Left lung (tissue), 10 donors: ENCODE results near the gene MGAT4D. TPM values are rescaled to one million over a fixed set of nuclear protein-coding genes. Genes with fewer than 3 reads are reported as not detected.
A peak's percentile ranks its signal among the peaks of the same experiment; 100 is the strongest.

Experiments
- ATAC-seq: fragments of 200-7000 bp; cut with Tn5 transposase; one replicate; pipeline ENCODE4 v1.9.1; 2020; ENCODE audit warnings: moderate library complexity
- DNase-seq, 4 donors: peaks; one replicate each; pipeline ENCODE4 v3.0.0-alpha.2; 2013 to 2020
- H3K27ac ChIP-seq, 2 donors: fragments of 200-600 bp; sonication (generic) in 1 of 2; one replicate each; pipeline versions ENCODE4 v1.5.0 to v1.8.0; 2020 to 2021
- H3K27me3 ChIP-seq, 2 donors: fragments of 200-600 bp; sonication (generic) in 1 of 2; one replicate each; pipeline versions ENCODE4 v1.5.0 to v1.8.0; 2020 to 2021
- H3K36me3 ChIP-seq, 2 donors: fragments of 200-600 bp; sonication (generic) in 1 of 2; one replicate each; pipeline versions ENCODE4 v1.5.0 to v1.8.0; 2020 to 2021
- H3K4me1 ChIP-seq, 2 donors: fragments of 200-600 bp; one replicate each; pipeline ENCODE4 v1.8.0; 2021
- H3K4me3 ChIP-seq, 2 donors: fragments of 200-600 bp; sonication (generic) in 1 of 2; one replicate each; pipeline versions ENCODE4 v1.5.0 to v1.8.0; 2020 to 2021; ENCODE audit warnings: mild to moderate bottlenecking in 1 of 2
- H3K9me3 ChIP-seq, 2 donors: fragments of 200-600 bp; sonication (generic) in 1 of 2; one replicate each; pipeline versions ENCODE4 v1.5.0 to v1.8.0; 2020 to 2021
- intact Hi-C, 2 donors: fragments of 100-400 bp; cut with DNase I; formaldehyde crosslinking; loops; one replicate each; pipeline versions ENCODE4 v1.11.2 to v1.14.2; 2022
- polyA plus RNA-seq, 6 donors: library from polyadenylated mRNA; unstranded; fragments of 120-200 nt; gene quantifications; one replicate each; pipeline ENCODE4 v1.2.1, GENCODE V29; 2013; ENCODE audit not compliant: insufficient read length in 6 of 6
- total RNA-seq, 2 donors: library from RNA; stranded (reverse); fragmentation: NEBNext Ultra II Directional; extraction: Animal tissue kit (Norgen Biotek cat#: 25700); gene quantifications; one replicate each; pipeline ENCODE4 v1.2.1, GENCODE V29; 2021
- TF ChIP-seq, protein P1 (sequence below), 2 donors: fragments of 200-600 bp; sonication (generic) in 1 of 2; IDR thresholded peaks; one replicate each; pipeline versions ENCODE4 v1.5.0 to v1.8.0; 2021; ENCODE audit warnings: antibody characterized with exemption in 2 of 2
- donor health status: DM: no; HTN: yes; CAD: no.
- donor health status: DM: no; HTN: no; CAD: no.

Gene MGAT4D
- total and polyA plus RNA-seq, 8 donors: not detected

DNA sequence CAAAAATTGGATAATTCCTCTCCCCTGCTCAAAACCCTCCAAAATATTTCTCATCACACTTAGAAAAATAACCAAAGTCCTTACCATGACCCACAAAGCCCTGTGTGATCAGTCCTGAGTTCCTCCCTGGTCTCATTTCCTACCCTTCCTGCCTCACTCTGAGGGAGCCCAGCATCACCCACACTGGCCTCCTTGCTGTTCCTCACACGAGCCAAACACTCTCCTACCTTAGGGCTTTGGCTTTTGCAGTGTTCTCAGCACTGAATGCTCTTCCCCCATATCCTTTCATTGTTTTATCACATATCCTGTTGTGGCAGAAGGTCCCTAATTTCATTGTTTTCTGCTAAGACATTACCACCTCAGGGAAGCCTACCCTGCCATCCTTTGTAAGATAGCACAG is 12.2 kb downstream of the MGAT4D start:
- Histone ChIP-seq H3K4me1 (no peaks in the 10 kb centered on the region), H3K36me3 (no peaks in the 10 kb centered on the region), H3K4me3 (no peak overlapping the region), H3K27me3 (no peaks in the 10 kb centered on the region), H3K9me3 (peaks cover 0 to 10% of the 10 kb centered on the region in 2 donors), H3K27ac (no peak overlapping the region)
- TF ChIP-seq, protein P1, sequence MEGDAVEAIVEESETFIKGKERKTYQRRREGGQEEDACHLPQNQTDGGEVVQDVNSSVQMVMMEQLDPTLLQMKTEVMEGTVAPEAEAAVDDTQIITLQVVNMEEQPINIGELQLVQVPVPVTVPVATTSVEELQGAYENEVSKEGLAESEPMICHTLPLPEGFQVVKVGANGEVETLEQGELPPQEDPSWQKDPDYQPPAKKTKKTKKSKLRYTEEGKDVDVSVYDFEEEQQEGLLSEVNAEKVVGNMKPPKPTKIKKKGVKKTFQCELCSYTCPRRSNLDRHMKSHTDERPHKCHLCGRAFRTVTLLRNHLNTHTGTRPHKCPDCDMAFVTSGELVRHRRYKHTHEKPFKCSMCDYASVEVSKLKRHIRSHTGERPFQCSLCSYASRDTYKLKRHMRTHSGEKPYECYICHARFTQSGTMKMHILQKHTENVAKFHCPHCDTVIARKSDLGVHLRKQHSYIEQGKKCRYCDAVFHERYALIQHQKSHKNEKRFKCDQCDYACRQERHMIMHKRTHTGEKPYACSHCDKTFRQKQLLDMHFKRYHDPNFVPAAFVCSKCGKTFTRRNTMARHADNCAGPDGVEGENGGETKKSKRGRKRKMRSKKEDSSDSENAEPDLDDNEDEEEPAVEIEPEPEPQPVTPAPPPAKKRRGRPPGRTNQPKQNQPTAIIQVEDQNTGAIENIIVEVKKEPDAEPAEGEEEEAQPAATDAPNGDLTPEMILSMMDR (IDR thresholded peaks at IDR 0.05): no peak
- no peak for ATAC-seq
- no peak for DNase-seq
- intact Hi-C loops: no loop called here

DNA sequence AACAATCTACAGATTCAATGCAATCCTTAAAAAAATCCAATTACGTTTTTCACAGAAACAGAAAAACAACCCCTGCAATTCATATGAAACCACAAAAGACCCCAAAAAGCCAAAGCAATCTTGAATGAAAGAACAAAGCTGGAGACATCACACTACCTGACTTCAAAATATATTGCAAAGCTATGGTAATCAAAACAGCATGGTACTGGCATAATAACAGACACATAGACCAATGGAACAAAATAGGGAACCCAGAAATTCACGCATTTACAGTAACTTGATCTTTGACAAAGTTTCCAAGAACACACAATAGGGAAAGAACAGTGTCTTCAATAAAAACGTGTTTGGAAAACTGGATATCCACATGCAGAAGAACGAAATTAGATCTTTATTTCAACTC is 14.6 kb downstream of the MGAT4D start:
- Histone ChIP-seq H3K9me3 (peaks cover 0 to 10% of the 10 kb centered on the region in 2 donors), H3K27ac (no peak overlapping the region), H3K4me3 (no peak overlapping the region), H3K27me3 (no peaks in the 10 kb centered on the region), H3K36me3 (no peaks in the 10 kb centered on the region), H3K4me1 (no peaks in the 10 kb centered on the region)
- intact Hi-C loops: no loop called here
- no peak for ATAC-seq
- TF ChIP-seq, protein P1 (IDR thresholded peaks at IDR 0.05): no peak
- no peak for DNase-seq

DNA sequence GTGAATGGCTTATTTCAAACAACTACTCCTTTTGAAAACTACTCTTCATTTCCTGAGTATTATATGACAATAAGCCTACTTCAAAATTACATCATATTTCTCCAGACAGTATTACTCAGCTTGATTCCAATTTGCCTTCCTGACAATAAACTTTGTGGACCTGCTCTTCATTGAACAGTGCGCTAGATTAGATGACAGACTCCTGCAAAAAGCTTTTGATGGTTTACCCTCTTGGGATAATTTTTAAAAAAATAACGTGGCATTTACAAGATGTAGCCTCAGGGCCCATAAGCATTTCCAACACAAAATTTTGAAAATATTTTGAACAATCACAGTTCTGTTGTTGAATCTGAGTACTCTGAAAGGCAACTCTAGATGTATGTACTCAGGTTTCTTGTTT is 25.9 kb downstream of the MGAT4D start:
- TF ChIP-seq, protein P1 (IDR thresholded peaks at IDR 0.05): no peak
- peaks cover 0 to 5% of the 10 kb centered on the region in 2 donors for H3K27me3 ChIP-seq

DNA sequence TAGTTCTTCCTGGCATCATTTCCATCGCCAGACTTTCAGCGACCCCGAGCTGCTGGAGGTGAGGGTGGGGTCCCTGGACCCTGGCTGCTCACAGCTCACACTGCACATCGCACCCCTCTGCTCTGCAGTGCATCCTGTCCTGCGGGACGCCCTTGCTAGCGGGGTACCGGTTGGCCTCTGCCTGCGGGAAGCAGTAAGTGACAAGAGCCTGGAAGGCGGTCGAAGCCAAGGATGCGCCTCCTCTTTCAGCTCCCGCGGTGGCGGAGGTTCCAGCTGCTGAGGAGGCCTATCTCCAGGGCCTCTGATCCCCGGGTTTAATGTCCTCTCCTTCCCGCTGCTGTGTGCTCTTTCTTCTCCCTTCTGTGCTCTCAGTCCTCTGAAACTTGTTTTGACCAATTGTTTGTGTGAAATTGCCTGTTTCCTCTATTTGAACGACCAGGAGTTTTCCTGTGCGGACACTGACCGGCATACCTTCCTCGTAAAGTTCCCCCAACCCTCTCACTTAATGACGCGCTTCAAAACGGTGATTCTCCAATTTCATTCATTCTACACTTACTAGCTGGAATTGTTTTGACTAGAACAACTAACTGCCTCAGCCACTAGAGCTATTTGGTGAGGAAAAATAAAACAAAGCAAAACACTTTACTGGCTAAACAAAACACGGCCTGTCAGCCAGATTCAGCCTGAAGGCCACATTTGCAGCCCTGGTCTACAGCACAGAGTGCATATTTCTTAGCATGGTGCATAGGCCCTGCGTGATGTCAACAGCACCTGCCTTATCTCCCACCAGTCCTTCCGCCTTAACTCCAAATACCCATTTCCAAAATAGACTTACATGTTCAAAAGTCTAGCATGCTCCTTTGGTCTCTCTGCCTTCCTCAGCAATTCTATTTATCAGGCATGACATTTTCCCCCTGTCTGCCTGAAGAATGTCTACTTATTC is 28.0 kb downstream of the MGAT4D start:
- Histone ChIP-seq H3K4me1 (no peaks in the 10 kb centered on the region), H3K27me3 (peaks cover 0 to 5% of the 10 kb centered on the region in 2 donors), H3K4me3 (no peak overlapping the region), H3K27ac (no peak overlapping the region), H3K36me3 (no peaks in the 10 kb centered on the region), H3K9me3 (no peaks in the 10 kb centered on the region)
- intact Hi-C loops: no loop called here
- ATAC-seq (no peak), DNase-seq (peak in 2 of 4 donors; percentile 10 to 63)
- TF ChIP-seq, protein P1 (IDR thresholded peaks at IDR 0.05): no peak

More for the DNA sequence above, 25.9 kb downstream of the MGAT4D start:
- no peak for DNase-seq
- Histone ChIP-seq H3K36me3 (no peaks in the 10 kb centered on the region), H3K27ac (no peak overlapping the region), H3K4me1 (no peaks in the 10 kb centered on the region), H3K4me3 (no peak overlapping the region), H3K9me3 (no peaks in the 10 kb centered on the region)
- no peak for ATAC-seq
- intact Hi-C loops: no loop called here

DNA sequence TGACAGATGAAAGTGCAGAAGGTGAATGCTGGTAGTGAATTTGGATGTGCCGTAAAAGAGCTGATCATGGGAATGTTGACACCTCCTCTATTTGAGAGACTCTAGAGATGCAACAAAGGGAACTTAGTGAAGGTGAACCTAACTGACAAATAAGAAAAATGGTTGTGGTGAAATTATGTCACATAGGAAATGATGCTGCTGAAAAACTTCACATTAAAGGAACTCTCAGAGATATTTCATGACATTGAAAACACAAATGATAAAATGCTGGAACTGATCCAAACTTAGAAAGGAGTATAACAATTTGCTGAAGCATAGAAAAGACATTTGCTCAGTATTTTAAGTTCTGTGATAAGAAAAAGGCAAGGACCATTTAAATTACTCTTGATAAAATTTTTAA is 31.9 kb downstream of the MGAT4D start:
- intact Hi-C loops: no loop called here
- TF ChIP-seq, protein P1 (IDR thresholded peaks at IDR 0.05): no peak

More for the DNA sequence above, 31.9 kb downstream of the MGAT4D start:
- Histone ChIP-seq H3K9me3 (no peaks in the 10 kb centered on the region), H3K4me1 (no peaks in the 10 kb centered on the region), H3K36me3 (no peaks in the 10 kb centered on the region), H3K27ac (no peak overlapping the region), H3K27me3 (no peaks in the 10 kb centered on the region), H3K4me3 (no peak overlapping the region)
- ATAC-seq: no peak
- no peak for DNase-seq
